Measurements from ENCODE around the gene SEMA6B.

SEMA6B gene

DNA sequence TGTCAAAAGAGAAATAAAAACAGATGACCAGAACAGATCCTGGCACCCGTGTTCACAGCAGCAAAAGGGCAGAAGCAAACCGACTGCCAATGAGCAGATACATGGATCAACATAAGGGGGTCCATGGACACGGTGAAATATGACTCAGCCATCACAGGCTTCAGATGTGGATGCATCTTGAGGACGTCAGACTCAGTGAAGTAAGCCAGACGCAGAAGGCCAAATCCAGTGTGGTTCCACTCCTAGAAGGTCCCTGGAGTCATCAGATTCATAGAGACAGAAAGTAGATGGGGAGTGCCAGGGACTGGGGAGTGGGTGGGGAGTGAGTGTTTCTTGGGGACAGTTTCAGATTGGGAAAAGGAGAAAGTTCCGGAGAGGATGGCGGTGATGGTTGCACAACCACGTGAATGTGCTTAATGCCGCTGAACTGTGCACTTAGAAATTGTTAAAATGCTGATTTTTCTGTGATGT lies 28.8 kb upstream of the SEMA6B start:
- no peak for DNase-seq

DNA sequence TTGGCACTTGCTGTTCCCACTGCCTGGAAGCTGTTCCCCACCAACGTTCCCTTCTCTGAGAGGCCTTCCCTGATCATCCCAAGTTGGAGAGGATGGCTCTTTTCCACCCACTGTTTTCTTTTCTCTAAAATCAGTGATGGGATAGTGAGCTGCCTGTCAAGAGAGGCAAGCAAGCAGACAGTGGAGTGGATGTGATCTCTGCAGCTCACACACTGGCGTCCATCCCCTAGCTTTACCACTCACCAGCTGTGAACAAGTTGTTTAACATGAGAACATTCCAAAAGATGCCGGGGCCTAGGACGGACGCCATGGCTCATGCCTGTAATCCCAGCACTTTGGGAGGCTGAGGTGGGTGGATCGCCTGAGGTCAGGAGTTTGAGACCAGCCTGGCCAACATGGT lies 28.0 kb upstream of the SEMA6B start:
- no peak for DNase-seq

DNA sequence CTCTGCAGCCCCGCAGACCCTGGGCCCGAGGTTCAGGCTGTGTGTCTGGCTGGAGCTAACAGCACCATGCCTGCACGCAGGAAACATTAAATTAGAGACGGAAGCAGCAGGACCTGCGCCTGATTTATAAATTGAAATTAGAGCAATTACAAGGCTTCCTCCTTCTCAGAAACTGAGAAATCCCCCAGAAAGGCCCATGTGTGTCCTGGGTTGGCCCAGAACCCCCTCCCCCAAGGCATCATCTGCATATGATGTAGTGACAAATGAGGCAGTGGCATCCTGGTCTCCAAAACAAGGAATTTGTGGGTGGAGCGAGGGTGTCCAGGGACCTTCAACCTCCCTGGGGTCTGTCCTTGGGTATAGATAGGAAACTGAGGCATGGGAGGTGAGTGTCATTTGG lies 27.2 kb upstream of the SEMA6B start:
- DNase-seq = no peak

DNA sequence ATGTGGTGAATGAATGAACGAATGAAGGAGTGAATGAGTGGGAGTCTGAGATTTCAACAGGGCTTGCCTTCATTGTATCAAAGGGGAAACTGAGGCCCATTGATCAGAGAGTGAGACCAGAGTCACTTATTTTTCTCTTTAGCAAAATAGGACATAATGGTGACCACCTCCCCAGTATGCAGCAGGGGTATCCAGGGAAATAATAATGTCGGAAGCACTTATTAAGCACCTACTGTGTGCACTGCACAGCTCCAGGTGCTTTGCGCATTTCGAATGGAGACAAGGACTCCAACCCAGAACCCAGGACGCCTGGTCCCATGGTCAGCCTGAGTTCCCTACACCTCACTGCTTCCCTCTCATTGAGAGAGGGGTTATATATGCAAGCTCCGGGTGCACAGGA lies 26.8 kb upstream of the SEMA6B start:
- no peak for DNase-seq

DNA sequence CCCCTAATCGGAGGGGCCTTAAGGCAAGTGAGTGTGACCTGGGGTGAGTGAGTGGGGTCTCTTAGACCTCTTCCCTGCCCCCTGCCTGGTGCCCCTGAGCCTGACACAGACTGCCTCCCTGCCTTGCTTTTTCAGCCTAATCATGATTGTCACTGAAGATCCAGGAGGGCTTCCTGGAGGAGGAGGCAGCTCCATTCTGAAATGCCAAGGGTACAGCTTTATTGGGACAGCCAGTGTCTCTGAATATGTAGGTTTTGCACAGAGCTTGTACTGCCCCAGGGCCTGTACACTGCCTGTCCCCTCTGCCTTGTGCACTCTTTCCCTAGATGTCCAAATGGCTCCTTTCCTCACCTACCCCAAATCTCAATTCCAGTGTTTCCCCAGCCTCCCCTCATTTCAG lies 26.1 kb upstream of the SEMA6B start:
- DNase-seq = no peak

DNA sequence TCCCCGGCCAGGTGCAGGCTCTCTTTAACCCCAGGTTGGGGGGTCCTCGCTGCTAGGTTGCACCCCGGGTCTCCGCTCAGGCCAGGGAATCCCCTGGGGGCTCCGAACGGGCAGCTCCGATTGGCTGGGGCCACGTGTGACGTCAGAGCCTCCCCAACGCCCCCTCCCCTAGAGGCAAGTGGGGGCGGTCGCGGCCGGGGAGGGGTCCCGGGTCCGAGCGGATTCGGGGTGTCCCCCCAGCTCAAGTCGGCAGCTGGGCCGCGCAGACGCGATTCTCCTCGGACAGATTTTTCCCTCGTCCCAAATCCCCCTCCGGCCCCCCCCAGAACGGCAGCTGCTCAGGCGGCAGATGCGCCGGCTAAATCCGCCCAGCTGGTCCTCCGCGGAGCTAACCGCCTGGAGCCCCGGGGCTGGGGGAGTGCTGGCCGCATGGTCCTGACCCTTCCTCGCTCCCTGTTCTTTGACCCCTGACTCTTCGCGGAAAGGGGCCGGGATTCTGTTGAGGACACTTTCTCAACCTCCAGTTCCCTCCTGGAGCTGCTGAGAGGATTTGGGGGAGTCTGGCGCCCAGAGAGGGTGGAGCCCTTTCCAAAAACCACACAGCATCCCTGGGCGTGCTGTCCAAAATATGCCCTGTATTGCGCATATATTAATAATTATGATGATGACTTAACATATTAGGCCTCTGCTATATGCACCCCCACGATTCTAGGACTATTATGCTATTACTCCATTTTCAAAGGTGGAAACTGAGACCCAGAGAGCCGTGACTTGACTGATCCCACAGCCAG lies 25.4 kb upstream of the SEMA6B start:
- no peak for DNase-seq

DNA sequence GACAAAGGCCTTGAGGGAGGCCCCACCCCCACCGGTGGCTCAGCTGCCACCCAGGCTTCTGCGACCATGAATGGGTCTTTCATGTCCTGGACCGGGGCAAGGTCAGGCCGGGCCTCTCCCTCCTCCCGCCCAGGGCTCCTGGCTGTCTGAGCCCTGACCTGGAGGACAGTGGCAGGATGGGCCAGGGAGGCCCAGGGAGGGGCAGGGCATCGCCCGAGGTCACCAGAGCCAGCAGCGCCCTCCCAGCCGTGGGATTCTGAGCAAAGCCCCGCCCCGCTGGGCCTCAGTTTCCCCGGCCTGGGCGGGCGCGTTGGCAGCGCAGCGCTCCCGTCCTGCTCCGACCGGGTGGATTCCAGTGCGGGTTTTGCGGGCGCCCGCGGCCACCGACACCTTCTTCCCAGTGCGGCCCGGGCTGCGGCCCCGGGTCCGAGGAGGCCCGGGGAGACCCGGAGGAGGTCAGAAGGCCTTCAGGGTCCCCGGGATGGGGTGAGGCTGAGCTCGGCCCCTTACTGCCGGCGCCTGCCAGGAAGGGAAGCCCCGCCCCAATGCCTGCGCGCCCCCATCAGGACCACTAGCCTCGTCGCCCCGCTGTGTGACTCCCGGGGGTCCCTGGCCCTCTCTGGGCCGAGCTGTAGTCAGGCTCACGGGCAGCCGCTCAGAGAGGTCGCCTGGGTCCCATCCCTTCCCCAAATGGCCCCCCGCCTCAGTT lies 24.6 kb upstream of the SEMA6B start:
- no peak for DNase-seq

DNA sequence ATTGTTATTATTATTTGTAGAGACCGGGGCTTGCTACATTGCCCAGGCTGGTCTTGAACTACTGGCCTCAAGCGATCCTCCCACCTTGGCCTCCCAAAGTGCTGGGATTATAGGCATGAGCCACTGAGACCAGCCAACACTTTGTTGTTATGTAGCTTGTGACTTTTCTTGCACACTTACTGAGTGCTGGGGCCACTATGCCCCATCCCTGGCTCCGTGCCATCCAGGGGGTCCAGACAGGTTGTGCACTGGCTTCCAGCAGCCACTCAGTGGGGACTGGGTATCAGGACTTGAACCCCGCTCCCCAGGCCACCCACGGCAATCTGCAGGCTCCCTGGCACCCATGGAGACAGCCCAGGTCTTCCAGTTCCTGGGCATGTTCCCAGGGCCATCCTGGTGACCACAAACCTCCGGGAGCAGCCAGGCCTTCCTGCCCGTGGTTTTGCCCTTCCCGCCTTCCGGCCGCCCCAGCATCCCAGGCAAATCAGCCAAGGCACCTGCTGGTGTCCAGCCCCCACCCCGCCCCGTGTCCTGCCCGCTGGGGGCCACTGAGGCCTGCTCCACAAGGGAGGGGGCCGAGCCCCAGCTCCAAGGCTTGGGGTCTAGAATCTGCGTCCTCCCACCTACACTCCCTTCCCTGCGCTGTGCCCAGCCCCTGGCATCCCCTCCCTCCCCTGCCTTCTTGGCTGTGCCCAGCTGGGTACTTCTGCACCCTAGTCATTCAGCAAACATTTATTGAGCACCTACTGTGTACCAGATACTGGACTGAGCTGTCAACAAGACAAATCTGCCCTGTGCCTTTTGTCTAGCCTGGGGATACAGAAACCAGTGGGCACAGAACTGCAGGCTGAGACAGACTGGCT lies 23.7 kb upstream of the SEMA6B start:
- no peak for DNase-seq

DNA sequence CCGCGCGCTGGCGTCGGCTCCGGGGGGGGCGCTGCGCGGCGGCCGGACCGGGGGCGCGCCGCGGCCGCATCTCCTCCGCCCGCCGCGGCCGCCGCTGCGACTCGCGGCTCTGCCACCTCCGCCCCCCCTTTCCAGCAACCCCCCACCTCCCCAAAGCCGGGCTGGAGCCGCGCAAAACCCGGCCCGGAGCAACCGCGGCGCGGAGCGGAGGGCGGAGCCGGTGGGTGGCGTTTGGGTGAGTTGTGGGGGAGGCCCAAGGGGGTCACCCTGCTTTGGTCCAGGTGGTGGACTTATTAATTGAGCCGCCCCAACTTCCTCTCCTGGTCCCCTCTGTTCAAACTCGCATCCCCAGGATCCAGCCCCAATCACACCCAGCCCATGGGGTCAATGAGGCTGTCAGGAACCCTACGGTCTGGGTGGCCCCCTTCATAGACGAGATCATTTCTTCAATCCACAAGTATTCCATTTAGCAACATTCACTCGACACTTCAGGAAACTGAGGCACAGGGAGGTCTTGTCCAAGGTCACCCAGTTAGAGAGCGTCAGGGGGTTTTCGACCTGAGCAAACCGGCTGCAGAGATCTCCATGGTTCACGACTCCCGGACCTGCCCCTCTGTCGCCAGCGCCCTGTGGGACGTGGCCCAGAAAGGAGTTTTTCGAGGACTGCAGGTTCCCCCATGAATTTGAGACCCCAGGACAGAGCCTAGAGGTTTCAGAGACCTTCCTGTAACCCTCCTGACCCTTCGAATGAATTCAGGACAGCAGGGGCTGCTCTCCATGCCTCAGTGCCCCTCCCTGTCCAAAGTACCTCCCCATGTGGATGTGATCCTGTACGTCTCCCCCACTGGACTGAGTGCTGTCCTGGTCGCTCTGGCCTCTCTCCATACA lies 22.4 kb upstream of the SEMA6B start:
- no peak for DNase-seq

DNA sequence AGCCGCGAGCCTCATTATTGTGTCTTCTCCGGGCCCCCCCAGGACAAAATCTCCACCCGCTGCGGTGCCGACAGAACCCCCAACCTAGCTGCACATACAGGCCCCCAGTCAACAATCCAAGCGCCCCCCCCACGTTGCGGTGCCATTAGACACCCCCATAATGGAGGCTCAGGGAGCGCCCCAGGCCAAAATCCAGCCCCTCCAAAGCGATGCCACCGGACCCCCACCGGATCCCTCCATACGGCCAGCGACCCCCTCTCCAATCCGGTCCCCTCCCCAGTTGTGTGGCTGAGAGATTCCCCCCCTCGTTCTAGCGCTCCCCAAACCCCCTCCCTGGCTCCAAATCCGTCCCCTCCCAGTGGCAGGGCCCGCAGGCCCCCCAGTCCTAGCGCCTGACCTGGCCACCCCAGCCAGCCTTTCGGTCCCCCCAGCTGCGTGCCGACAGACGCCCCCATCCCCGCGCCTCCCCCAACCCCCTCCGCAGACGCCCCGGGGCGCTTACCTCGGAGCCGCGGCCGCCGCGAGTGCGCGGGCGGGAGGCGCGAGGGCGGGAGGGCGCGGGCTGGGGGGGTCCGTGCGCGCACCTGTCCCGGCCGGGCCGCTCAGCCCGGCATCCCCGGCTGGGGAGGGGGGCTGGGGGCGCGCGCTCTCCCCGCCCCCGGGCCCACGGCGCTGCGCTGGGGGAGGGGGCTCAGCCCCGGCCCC lies 21.6 kb upstream of the SEMA6B start:
- DNase-seq = no peak

DNA sequence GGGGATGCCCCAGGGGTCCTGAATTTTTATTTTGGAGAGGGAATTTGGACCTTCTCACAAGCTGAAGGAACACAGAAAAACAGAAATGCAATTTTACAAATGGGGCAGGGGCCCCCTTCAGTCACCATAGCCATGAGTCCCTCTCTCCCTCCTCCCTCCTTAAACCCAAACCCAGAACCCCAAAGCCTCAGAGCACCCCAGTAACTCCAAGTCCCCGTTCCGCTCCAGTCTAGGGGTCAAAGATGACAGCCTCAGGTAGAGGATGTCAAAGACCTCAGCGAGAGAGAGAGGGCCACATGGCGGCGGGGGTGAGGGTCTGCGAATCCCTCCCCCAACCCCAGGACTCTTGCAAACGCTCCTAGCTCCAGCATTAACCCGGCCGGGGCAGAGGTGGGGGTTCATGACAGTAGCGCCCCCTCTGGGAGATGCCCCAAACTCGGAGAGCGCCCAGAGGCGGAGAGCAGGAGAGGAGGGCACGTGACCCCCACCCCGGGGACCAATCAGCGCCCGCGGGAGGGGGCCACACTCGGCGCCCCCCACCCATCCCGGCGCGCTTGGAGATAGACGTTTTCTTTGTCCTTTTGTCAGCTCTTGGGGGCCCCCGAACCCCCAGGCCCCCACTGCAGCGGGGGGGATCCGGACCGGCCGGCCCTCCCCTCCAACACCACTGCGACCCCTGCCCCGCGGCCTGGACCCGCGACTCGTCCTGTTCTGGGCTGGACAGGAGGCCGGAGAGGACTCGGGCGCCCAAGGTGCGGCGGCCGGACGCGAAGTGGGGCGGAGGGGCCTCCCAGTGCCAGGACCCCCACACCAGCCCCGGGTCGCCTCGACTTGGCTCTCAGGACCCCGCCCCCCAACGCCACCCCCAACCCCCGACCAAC lies 20.8 kb upstream of the SEMA6B start:
- no peak for DNase-seq

DNA sequence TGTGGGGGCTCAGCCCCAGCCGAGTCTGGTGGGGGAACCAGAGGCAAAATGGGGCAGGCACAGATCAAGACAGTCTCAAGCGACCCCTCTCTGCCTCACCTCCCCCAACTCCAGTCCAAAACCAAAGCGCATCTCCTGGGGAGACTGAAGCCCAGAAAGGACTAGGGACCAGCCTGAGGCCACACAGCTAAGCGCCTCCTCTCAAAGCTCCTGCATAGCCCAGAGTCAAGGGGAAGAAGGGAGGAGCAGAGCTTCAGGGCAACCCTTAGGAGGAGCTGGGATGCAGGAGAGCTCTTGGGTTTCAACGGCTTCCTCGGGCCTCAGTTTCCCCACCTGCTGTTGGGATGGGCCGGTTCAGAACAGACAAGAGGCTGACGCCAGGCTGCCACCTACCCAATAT lies 19.9 kb upstream of the SEMA6B start:
- DNase-seq = no peak

DNA sequence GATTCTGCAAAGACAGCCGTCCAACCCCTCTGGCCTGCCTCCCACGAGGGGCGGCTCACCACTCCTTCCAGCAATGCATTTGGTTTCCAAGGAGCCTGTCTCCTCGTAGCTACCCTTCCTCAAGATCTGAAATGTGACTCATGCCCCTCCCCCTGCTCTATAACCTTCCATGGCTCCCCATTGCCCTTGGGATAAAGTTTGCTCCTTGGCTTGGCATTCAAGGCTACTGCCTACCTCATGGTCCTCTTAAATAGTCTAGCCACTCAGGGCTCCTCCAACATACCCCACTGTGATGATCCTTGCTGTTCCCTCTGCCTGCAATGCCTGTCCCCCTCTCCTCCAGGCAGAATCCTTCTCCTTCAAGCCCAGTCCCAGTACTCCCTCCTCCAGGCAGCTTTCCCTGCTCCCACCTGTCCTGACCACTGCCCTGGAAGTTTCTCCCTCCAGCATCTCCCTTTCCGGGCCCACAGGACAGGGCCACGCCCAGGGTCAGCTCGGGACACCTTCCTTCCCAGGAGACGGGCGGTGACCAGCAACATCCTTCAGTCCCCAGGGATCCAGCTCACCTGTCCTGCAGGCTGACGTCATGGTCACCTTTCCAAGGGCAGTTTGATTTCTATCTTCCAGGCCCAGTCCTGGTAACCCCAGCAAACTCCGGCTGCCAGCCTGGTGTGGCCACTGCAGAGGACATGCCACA lies 19.2 kb upstream of the SEMA6B start:
- DNase-seq = no peak

DNA sequence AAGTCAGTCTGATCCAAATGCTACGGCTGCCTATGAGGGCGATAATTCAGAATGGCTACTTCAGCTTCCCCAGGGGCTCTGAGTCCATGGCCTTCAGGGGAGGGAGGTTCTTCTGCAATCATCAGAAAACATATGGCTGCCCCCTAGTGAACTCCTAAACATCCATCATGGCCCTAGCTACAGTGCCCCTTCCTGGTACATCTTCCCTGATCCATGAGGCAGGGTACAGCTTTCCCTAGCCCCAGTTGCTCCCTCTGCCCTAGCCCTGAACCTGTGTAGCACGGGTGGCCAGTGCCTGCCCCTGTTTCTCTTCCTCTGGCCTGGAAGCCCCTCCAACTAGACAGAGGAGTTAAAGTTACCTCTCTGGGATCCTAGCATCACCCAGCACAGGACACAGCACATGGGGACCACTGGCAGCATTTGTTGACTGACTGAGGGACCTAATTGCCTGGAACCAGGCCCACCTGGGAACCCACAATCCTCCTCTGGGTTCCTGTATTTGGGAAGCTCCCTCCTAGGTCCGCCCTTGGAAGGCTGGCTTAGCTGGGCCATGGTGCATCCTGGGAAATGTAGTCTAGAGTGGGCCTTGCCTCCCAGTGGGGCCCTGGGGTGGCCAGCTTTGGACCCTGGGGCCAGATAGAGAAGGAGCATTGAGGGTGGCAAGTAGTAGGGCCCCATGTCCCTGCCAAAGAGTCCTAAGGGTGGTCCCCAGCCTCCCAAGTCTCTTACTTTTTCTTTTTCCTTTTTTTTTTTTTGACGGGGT lies 17.7 kb upstream of the SEMA6B start:
- no peak for DNase-seq

DNA sequence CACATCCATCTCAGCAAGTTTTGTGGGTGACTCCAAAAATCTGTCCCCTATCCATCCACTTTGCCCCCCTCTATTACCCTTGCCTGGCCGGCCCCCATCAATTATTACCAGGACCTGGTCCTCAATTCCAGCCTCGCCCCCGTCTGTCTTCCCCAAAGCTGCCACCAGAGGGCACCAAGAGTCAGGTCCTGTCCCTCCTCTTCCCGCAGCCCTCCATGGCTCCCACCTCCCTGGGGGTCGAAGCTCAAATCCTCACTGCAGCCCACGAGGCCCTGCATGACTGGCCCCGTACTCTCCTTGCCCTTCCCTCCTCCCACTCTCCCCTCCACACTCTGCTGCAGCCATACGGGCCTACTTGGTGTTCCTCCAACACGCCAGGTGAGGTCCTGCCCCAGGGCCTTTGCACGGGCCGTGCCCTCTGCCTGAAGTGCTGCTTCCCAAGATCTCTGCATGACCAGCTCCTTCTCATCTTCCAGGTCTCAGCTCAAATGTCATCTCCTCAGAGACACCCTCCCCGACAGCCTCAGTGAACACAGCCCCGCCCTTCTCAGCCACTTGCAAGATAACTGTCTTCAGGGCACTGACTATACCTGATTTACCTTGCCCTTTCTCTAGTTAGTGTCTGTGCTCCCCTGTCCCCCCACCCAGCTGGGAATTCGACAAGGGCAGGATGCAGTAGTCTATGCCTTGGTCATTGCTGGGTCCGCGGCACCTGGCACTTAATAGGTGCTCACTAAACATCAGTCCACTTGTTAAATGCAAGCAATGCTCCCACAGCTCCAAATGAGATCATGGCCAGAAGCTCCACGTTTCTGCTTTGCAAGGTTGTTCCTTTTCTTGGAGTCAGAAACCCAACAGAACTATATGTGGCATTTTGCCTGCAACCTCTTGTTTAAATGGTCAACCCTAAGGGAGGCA lies 16.8 kb upstream of the SEMA6B start:
- DNase-seq = no peak

DNA sequence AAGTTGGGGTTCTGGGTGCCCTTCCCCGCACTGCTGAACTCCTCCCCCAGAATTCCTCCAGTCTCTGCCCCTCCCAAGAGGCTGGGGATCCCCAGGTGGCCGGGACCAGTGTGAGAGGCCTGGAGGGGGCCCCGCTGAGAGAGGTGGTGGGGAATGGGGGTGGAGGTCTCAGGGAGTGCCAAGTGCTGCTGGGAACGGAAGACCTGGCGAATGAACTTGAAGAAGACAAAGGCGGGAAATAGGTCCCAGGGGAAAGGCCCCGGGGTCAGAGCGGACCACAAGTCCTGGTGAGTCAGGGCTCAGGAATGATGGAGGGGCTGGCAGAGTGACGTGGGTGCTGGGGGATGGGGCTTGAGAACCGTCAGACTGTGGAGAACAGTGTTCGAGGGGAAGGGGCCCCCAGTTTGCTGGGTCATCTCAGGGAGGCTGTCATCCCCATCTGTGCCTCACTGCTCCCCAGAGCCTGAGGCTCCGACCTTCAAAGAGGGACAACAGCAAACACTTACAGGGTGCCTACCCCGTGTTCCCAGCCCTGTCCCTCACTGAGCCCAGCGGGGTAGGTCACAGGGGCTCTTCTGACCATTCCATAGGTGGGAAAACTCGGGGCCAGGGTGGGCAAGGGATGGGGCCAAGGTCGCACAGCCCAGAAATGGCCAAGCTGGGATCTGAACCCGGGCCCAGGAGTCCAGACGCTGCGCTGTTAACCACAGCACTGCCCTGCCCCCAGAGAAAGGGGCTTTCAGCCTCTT lies 16.0 kb upstream of the SEMA6B start:
- DNase-seq = no peak

DNA sequence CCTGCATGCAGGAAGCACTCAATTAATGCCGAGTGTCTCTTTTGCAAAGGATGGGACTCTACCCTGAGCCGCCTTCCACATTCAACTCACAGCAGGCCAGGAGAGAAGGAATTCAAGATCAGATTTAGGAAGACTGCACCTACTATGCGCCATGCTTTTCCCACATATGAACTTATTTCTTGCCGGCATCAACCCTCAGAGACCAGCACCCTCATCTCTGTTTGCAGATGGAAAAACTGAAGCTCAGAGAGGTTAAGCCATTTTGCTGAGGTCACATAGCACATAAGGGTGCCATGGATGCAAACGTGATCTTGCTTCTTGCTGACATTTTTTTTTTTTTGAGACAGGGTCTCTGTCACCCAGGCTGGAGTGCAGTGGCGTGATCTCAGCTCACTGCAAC lies 14.2 kb upstream of the SEMA6B start:
- DNase-seq = no peak

Measured in NCI-H187 treated with DMSO at 0.1 percent for 48 hours (cell line).